ENCODE measurements around the gene CRYGB.
"Not testable (repeated sequence)": the region's sequence is repeated elsewhere in the genome, so short reads cannot be mapped to it uniquely, and the experiment has no call there.

The CRYGB gene

DNA sequence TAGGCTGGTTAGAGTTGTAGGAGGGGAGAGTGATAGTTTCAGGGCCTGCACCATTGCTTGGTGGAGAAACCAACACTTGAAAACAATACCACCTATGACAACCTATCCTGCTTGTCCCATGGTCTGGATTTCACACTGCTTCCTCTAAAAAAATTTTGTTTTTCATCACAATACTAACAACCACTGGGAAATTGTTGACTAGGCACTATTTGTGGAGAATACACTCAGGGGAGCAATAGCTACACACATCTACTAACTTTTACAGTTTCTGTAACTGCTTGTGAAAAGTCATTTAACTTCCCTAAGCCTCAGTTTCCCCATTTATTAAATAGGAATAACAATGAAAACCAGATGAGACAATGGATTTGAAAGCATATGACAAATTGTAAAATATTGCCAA is 4.1 kb upstream of the CRYGB start:
- no peak for DNase-seq (ENCODE audit: low spot score)

DNA sequence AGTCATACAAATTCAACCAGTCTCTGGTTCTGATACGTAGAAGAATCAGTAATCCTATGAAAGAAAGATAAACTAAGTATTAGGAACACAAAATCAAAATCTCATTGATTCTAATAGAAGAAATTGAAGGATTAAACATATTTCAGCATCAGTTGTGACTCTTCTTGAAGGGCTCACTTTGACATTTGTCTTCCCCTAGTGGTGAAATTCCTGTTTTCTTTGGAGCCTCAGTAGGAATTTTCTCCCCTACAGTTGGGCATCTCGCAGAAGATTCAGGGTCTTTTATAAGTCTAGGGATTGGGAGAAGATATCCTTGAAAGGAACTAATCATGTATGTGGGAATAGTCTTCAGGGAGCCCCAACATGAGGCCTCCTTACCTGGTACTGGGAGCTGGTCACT is 2.8 kb upstream of the CRYGB start:
- no peak for DNase-seq (ENCODE audit: low spot score)

DNA sequence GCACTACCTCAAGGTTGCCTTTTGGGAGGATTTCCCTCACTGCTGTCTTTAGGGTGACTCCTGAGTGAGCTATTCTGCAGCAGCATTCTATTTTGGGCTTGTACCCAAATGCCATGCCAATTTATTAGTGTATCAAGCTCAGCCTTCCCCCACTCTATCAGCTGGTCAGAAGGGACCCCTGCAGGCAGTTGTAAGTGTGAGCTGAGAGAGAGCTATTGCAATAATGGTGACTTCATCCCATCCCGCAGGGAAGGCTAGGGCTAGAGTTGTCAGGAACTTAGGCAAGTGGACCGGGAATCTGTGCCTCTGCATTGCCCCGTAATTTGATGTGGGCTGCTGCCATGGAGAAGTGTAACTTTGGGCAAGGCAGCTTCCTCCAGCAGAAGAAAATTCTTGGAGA is 1.8 kb upstream of the CRYGB start:
- no peak for DNase-seq (ENCODE audit: low spot score)

DNA sequence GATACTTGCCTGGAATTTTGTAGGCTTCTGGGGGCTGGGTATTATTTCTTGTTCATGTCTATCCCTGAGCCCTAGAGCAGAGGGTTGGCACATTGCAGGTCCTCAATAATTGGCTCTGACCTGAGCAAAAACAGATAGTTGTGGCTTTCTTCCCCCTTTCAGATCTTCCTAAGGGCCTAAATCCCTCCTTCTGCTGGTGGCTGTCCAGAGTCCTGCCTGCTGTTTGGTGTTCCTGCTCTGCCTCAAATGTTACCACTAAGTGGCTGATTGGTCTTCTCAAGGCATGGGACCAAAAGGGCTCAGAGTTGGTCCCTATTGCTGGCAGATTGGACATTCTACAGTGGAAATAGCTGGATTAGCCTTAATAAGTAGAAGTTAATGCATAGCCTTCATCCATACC is 1.1 kb upstream of the CRYGB start:
- no peak for DNase-seq (ENCODE audit: low spot score)

DNA sequence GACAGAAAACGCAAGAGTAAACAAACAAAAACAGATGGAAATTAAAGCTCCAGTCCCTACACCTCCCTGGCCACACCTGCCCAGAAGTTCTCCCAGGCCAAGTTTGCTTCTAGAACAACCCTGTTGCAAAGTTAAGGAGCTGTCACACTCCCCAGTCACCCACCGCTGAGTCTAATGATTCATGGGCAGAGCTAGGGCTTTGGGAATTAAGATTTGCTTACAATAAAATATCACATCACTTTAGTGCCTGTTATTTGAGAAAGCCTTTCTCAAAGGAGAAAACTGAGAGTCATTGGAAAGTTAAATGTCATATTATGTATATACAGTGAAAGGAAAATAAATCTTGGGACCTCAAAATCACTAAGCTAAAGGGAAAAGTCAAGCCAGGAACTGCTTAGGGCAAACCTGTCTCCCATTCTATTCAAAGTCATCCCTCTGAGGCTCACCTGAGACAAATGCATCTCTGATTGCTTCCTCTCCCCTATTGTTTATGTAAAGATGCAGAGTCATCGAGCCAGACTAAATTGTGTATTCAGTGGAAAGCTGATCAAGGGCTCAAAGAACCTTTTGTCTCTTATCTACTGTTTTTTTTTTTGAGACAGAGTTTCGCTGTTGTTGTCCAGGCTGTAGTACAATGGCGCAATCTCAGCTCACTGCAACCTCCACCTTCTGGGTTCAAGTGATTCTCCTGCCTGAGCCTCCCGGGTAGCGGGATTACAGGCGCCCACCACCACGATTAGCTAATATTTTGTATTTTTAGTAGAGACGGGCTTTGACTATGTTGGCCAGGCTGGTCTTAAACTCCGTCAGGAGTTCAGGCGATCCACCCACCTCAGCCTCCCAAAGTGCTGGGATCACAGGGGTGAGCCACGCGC is 2.8 kb downstream of the CRYGB start:
- no peak for DNase-seq (ENCODE audit: low spot score)

DNA sequence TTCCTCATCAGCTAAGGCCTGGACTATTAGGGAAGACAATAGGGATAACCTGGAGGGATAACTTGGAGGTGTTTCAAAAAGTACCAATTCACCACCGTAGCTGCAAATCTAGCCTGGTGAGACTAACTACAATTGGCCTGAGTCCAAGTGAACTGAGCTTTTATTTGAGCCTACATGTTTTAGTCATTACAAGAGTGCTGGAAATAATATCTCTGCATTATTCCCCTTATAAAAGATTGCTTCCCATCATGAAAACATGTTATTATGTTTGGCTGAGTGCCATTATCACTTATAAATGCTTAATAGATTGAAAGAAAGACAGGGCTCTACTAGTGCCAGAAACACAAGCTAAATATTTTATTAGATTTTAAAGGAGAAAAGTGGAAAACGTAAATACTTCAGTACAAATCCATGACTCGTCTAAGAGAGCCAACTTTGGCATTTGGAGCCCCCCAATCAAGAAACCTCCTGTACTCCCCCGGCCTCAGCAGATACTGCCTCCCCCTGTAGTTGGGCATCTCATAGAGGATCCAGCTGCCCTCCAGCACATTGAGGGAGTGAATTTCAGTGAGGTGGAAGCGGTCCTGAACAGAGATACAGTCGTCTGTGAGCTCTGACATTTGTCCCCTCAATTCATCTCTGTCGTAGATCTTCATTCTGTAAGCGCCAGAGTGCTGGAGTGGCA is 3.6 kb downstream of the CRYGB start:
- no peak for DNase-seq (ENCODE audit: low spot score)

DNA sequence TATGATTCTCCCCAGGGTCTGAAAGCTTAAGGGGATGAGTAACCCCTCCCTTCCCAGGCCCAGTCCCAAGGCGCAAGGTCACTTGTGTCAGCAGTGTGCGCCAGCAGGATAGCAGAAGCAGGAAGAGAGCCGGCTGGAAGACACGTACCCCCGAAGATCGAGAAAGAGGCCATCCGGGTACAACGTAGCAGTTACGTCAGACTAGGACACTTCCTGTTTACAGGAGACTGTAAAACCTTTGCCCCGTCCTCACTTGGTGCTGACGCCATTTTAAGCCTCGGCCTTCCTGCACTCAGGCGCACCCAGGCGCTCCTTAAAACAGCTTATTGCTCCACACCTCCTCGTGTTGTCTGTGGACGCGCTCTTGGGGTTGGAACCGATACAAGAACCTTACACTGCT is 6.5 kb downstream of the CRYGB start:
- no peak for DNase-seq (ENCODE audit: low spot score)

DNA sequence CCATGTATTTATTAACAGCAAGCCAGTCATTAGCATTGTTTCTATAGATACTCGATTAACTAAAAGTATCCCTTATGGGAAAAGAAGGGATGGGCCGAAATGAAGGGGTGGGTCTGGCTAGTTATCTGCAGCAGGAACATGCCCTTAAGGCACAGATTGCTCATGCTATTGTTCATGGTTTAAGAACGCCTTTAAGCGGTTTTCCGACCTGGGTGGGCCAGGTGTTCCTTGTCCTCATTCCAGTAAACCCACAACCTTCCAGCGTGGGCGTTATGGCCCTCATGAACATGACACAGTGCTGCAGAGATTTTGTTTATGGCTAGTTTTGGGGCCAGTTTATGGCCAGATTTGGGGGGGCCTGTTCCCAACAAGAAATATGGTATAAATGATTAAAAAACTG is 7.6 kb downstream of the CRYGB start:
- not testable (repeated sequence) for DNase-seq (ENCODE audit: low spot score)

DNA sequence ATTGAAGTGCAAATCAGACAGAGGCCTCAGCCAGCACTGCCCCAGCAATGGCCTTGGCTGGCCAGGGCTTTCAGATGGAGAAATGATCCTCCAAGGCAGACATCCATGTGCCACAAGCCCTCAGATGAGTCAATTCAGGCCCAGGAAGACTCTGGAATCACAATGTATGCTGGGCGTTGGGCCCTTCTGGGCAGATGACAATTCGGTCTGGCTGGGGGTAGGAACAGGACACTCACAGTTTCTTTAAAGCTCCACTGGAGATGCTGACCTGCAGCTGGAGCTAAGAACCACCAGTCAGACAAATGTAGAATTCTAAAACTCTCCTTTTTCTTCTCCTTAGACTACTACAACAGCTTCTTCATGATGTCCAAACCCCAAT is 9.3 kb downstream of the CRYGB start:
- DNase-seq (ENCODE audit: low spot score) = no peak

DNA sequence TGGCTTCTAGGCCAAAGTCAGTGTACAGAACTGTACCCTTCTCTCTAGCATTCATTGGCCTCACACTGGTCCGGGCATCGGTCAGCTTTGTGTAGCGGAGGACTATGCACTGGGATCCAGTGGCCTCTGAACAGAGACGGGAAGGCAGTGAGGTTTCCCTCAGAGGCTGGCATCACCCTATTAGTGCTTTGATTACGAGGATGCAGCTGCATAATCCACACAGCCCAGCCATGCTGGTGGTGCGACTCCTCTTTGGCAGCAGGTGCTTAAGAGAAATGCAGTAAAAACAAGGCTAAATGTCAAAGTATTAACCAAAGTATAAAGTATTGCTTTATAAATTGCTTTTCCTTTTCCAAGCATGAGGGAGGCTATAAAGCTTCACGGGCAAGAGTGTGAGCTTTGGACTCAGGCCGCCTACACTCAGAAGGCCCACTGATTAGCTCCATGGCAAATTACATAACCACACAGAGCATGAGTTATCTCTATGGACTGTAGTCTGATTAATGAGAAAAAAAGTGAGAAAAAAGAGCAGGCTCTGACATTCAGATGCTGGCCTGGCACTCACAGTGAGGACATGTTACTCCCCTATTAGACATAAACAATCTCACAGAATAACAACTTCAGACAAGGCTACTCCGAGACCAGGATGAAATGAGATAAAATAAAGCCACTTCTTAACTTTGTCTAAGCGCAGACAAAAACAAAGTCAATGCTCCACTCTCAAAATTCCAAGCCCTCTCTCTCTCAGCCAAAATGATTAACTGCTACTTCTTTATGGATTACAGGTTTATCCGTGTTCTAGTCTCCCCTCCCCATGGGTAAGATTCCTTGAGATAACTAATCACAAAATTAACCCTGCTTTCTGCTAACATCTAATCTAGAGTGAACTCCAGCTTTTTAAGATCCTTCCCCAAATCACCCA is 9.9 kb downstream of the CRYGB start:
- no peak for DNase-seq (ENCODE audit: low spot score)

DNA sequence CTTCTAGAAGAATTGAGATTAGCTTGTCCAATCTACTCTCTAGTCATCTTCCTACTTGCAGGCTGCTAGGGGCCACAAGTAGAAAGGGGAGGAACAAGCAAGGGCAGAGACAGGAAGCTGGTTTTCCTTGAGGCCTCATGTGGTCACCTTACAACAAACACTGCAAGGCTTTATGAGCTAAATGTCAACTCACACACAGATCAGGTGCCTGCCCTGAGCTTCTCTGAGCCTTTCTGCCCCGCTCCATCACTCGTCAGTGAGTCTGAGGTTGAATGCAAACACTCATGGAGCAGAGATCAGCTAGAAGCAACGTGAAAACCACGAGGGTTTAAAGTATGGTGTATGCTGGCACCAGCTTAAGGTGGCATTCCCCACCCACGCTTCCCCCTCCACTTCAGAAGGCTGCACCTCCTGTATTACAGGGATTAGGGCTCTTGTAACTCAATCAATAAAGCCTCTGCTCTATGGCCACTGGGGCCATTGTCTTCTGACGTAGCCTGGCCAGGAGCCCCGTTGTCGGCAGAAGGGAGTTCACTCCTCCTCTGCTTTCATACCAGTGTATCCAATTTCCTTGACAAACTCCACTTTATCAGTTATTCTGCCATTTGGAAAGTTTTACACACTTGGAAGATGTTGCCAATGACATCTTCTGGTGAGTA is 10.9 kb downstream of the CRYGB start:
- DNase-seq (ENCODE audit: low spot score) = no peak

DNA sequence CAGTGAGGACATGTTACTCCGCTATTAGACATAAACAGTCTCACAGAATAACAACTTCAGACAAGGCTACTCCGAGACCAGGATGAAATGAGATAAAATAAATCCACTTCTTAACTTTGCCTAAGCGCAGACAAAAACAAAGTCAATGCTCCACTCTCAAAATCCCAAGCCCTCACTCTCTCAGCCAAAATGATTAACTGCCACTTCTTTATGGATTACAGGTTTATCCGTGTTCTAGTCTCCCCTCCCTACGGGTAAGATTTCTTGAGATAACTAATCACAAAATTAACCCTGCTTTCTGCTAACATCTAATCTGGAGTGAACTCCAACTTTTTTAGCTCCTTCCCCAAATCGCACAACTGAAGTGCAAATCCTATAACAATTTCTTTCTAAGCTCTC is 15.2 kb downstream of the CRYGB start:
- DNase-seq (ENCODE audit: low spot score) = no peak

DNA sequence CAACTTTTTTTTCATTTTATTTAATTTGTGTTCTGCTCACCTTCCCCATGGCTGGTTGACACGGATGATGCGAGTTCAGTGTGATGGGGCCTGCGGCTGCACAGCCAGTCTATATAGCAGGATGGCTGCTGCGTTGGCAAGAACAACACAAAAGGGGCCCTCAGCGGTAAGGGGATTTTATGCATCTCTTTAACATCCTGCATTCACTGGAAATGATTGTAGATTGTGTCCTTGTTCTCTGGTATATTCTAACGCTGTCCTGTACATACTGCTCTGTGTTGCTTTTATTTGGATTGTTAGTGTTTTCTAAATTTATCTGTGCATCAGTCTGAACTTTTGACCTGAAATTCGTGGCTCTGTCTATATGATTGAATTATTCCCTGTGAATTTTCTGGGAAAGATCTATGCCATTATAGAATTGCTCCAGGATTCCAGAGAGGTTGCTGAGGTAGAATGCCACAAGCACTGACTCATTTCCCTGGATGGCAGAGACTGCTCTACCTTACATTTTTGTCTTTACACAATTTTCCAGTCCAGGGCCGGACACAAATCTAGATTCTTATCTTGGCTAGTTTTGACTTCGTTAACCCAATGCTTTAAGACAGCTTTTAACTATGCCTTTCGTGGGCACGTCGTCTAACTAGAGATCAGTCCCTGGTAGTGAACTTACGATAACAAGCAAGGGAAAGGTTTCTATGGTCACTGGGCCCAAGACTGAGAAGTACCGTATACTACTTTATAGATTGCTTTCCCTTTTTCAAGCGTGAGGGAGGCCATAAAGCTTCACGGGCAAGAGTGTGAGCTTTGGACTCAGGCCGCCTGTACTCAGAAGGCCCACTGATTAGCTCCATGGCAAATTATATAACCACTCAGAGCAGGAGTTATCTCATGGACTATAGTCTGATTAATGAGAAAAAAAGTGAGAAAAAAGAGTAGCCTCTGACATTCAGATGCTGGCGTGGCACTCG is 15.9 kb downstream of the CRYGB start, which contains the start of gene CRYGC:
Gene CRYGC, minus strand, starts transcription at position 85 of the 968 bp plus-strand sequence. Its CDS starts 36 bp downstream, at position 49.
- DNase-seq (ENCODE audit: low spot score) = no peak

DNA sequence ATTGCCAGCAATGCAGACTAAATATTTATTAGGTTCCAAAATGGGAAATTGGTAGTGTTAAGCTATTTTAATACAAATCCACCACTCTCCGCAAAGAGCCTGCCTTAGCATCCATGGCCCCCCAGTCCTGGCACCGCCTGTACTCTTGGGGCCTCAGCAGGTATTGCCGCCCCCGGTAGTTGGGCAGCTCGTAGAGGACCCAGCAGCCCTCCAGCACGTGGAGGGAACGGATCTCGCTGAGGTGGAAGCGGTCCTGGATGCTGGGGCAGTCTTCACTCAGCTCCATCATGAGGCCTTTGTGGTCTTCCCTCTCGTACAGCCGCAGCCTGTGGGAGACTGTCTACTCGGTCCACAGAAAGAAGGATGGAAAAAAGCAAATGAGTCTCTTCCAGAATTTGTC is 17.8 kb downstream of the CRYGB start:
- no peak for DNase-seq (ENCODE audit: low spot score)

DNA sequence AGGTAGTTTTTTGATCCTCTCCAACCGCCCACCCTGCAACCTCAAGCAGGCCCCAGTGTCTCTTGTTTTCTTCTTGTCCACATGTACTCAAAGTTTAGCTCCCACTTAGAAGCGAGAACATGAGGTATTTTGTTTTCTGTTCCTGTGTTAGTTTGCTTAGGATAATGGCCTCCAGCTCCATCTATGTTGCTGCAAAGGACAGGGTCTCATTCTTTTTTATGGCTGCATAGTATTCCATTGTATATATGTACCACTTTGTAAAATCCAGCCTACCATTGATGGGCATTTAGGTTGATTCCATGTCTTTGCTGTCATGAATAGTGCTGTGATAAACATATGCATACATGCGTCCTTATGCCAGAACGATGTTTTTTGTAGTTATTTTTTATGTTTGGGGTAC is 18.9 kb downstream of the CRYGB start:
- no peak for DNase-seq (ENCODE audit: low spot score)

DNA sequence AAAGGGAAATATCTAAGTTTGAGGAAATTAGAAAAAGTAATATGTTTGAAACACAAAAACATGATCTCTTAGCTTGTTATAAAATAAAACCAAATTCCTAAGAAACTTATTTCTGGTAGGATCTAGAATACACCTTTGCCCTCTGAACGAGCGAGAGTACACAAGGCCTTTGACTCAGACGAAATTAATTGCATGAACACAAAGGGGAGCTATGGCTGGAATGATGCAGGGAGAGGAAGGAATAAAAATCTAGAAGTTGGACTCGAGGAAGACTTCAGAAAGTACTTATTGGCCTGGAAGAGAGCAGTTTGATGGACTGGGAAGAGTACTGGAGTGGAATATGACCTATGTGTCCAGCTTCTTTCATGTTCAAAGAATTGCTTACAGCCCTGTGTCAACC is 20.7 kb downstream of the CRYGB start:
- DNase-seq (ENCODE audit: low spot score) = no peak

DNA sequence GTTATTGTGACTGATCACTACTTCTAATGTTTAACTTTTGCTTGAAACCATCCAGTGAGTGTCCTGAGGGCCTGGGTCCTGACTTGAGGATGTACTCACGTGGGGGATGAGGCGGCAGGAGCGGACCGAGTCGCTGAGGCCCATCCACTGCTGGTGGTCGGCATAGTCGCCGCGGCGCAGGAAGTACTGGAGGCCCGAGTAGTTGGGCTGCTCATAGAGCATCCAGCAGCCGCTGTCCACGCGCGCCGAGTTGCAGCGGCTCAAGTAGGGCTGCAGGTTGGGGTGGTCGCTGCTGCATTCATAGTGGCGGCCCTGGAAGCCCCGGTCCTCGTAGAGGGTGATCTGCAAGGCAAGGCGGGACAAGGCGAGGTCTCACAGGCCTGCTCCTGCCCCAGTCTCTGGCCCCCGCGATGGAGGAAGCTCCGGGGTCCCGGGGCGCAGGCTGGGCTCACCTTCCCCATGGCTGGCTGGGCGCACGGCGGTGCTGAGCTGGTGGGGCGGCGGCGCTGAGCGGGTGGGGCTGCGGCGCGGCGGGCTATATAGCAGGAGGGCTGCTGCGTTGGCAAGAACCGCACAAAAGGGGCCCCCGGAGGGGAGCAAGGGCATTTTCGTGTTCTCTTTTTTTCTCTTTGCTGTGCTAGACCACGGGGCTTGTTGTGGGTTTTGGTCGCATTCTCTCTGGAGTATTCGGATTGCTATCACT is 21.8 kb downstream of the CRYGB start, which contains the start of gene CRYGD:
Gene CRYGD, minus strand, starts transcription at position 512 of the 703 bp plus-strand sequence. Its CDS starts 51 bp downstream, at position 461.
- DNase-seq (ENCODE audit: low spot score) = not testable (repeated sequence)

DNA sequence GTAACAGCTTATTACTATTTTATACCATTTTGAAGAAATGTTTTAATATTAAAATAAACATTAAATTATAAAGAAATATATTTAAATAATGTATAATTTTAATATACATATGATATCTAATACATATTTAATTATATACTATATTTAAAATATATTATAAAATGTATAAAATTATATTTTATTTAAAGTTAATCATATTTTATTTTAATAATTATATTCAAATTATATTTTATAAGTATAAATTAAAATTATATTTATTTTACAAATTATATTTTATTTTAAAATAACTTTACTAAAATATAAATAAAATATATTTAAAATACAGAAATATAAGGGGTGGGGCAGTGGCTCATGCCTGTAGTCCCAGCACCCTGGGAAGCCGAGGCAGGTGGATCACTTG is 23.7 kb downstream of the CRYGB start:
- DNase-seq (ENCODE audit: low spot score) = no peak

DNA sequence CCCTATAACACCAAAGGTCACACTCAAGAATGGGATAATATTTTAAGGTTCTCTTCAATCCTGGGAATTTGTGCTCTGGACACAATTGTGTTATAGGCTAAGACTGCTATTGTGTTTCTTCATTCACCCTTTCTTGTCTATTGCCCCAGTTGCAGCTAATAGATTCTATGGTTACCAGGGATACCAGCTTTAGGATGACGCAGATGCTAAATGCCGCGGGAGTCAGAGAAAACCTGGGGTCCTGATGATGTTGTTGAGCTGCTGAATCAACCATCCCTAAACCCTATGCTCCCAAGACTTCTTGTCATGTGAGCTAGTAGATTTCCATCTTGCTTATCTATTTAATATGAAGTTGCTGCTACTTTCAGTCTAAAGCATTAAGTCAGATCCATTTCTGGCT is 27.0 kb downstream of the CRYGB start:
- no peak for DNase-seq (ENCODE audit: low spot score)

DNA sequence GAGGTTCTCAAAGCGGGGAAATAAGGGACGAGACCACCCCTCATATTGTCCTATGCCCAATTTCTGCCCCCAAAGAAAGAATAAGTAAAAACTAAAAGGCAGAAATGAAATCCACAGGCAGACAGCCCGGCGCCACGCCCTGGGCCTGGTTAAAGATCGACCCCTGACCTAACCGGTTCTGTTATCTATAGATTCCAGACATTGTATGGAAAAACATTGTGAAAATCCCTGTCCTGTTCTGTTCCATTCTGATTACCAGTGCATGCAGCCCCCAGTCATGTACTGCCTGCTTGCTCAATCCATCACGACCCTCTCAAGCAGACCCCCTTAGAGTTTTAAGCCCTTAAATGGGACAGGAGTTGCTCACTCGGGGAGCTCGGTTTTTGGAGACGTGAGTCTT is 28.6 kb downstream of the CRYGB start:
- not testable (repeated sequence) for DNase-seq (ENCODE audit: low spot score)
